Breast epithelium (tissue), 4 donors: Measurements from ENCODE around the gene TMEM209. TPM values are rescaled to one million over a fixed set of nuclear protein-coding genes. Genes with fewer than 3 reads are reported as not detected.

ENCODE experiments used
- DNase-seq, 2 donors: peaks; one replicate each; pipeline ENCODE4 v3.0.0-alpha.2; 2019; ENCODE audit warnings: low spot score in 2 of 2
- H3K27ac ChIP-seq, 2 donors: fragments of 200-600 bp; sonication (generic) in 1 of 2; one replicate each; pipeline ENCODE4 v1.5.1; 2016 to 2019; ENCODE audit warnings: mild to moderate bottlenecking in 1 of 2
- H3K27me3 ChIP-seq, 2 donors: fragments of 200-600 bp; sonication (generic) in 1 of 2; one replicate each; pipeline versions ENCODE4 v1.5.1 to v1.6.0; 2017 to 2019; ENCODE audit warnings: control low read depth in 1 of 2, mild to moderate bottlenecking in 1 of 2
- H3K36me3 ChIP-seq: fragments of 200-600 bp; one replicate; pipeline ENCODE4 v1.5.1; 2019
- H3K4me1 ChIP-seq, 2 donors: fragments of 200-600 bp; sonication (generic); one replicate each; pipeline ENCODE4 v1.5.1; 2016 to 2019; ENCODE audit warnings: control low read depth in 1 of 2
- H3K4me3 ChIP-seq, 3 donors: fragments of 200-600 bp; sonication (generic); 1 replicate in 2 of 3; 2 replicates in 1 of 3; pipeline ENCODE4 v1.5.1; 2016 to 2019; ENCODE audit warnings: mild to moderate bottlenecking in 3 of 3, moderate library complexity in 2 of 3
- H3K9me3 ChIP-seq, 2 donors: fragments of 200-600 bp; sonication (generic) in 1 of 2; one replicate each; pipeline ENCODE4 v1.5.1; 2016 to 2019; ENCODE audit warnings: control low read depth in 1 of 2
- CTCF ChIP-seq, 3 donors: fragments of 450-650 bp; IDR thresholded peaks; one replicate each; pipeline ENCODE4 v1.5.1; 2016 to 2017; ENCODE audit warnings: antibody characterized with exemption in 3 of 3, mild to moderate bottlenecking in 3 of 3, moderate library complexity in 3 of 3
- POLR2A ChIP-seq: fragments of 450-650 bp; IDR thresholded peaks from one replicate; pipeline ENCODE4 v1.6.1; 2016; ENCODE audit warnings: antibody characterized with exemption, mild to moderate bottlenecking, moderate library complexity
- POLR2AphosphoS5 ChIP-seq, 3 donors: sonication (generic); formaldehyde crosslinking; IDR thresholded peaks; one replicate each; pipeline ENCODE4 v1.6.1; 2017; ENCODE audit warnings: antibody characterized with exemption in 3 of 3
- intact Hi-C: fragments of 100-400 bp; cut with DNase I; formaldehyde crosslinking; loops from one replicate; pipeline ENCODE4 v1.15.1; 2023; ENCODE audit warnings: low total_unique reads
- total RNA-seq, 3 donors: library from RNA; depleted of rRNA; stranded (reverse); fragments of >200 nt; gene quantifications; one replicate each; pipeline ENCODE4 v1.1.0, GENCODE V29; 2016

TMEM209 gene
- total RNA-seq, 3 donors from 2014 or later = 9.0 to 15.7 (median 13.8) TPM

GRCh38 chr7:130180571-130181262, 24.5 kb downstream of the TMEM209 start:
- H3K4me1 ChIP-seq = no peaks in the 10 kb centered on the region
- no peaks in the 10 kb centered on the region for H3K36me3 ChIP-seq
- intact Hi-C loops = no loop called here
- H3K27me3 ChIP-seq = no peaks in the 10 kb centered on the region
- TF ChIP-seq POLR2A = no peak
- no peak for TF ChIP-seq POLR2AphosphoS5 (IDR thresholded peaks at IDR 0.05)
- TF ChIP-seq CTCF (IDR thresholded peaks at IDR 0.05) = no peak
- no peak for DNase-seq
- H3K9me3 ChIP-seq = no peaks in the 10 kb centered on the region
- no peak overlapping the region for H3K4me3 ChIP-seq
- no peak overlapping the region for H3K27ac ChIP-seq

GRCh38 chr7:130179631-130180030, 25.6 kb downstream of the TMEM209 start:
- TF ChIP-seq POLR2AphosphoS5 (IDR thresholded peaks at IDR 0.05) (no peak), CTCF (IDR thresholded peaks at IDR 0.05) (no peak), POLR2A (no peak)
- no peaks in the 10 kb centered on the region for H3K36me3 ChIP-seq
- H3K9me3 ChIP-seq = no peaks in the 10 kb centered on the region
- intact Hi-C loops = no loop called here
- no peaks in the 10 kb centered on the region for H3K4me1 ChIP-seq
- H3K4me3 ChIP-seq = no peak overlapping the region
- DNase-seq = no peak
- no peak overlapping the region for H3K27ac ChIP-seq
- no peaks in the 10 kb centered on the region for H3K27me3 ChIP-seq

GRCh38 chr7:130178251-130178650, 27.0 kb downstream of the TMEM209 start:
- H3K4me1 ChIP-seq = no peaks in the 10 kb centered on the region
- H3K9me3 ChIP-seq = no peaks in the 10 kb centered on the region
- H3K36me3 ChIP-seq = no peaks in the 10 kb centered on the region
- no peak for DNase-seq
- H3K4me3 ChIP-seq = no peak overlapping the region
- H3K27me3 ChIP-seq = no peaks in the 10 kb centered on the region
- TF ChIP-seq POLR2AphosphoS5 (IDR thresholded peaks at IDR 0.05) (no peak), POLR2A (no peak), CTCF (IDR thresholded peaks at IDR 0.05) (no peak)
- intact Hi-C loops = no loop called here
- H3K27ac ChIP-seq = no peak overlapping the region

GRCh38 chr7:130174237-130174959, 30.8 kb downstream of the TMEM209 start:
- Histone ChIP-seq H3K4me1 (no peaks in the 10 kb centered on the region), H3K27me3 (no peaks in the 10 kb centered on the region), H3K27ac (no peak overlapping the region), H3K36me3 (no peaks in the 10 kb centered on the region), H3K4me3 (no peak overlapping the region), H3K9me3 (no peaks in the 10 kb centered on the region)
- no peak for DNase-seq
- intact Hi-C loops = no loop called here
- TF ChIP-seq CTCF (IDR thresholded peaks at IDR 0.05) (no peak), POLR2AphosphoS5 (IDR thresholded peaks at IDR 0.05) (no peak), POLR2A (no peak)

- intact Hi-C loops = no loop called here
- peaks cover 0 to 3% of the 10 kb centered on the region in 2 donors for H3K9me3 ChIP-seq
- no peaks in the 10 kb centered on the region for H3K4me1 ChIP-seq
- no peak overlapping the region for H3K4me3 ChIP-seq
- TF ChIP-seq CTCF (IDR thresholded peaks at IDR 0.05) = no peak
- no peak for TF ChIP-seq POLR2AphosphoS5 (IDR thresholded peaks at IDR 0.05)
- TF ChIP-seq POLR2A = no peak
- no peaks in the 10 kb centered on the region for H3K27me3 ChIP-seq
- no peak overlapping the region for H3K27ac ChIP-seq
- DNase-seq = no peak
- no peaks in the 10 kb centered on the region for H3K36me3 ChIP-seq
Measured at GRCh38 chr7:130162196-130162595, 43.0 kb downstream of the TMEM209 start.
